ENCODE results near the gene PCDHGA7.
"Not testable (repeated sequence)": the region's sequence is repeated elsewhere in the genome, so short reads cannot be mapped to it uniquely, and the experiment has no call there.

The PCDHGA7 gene

DNA sequence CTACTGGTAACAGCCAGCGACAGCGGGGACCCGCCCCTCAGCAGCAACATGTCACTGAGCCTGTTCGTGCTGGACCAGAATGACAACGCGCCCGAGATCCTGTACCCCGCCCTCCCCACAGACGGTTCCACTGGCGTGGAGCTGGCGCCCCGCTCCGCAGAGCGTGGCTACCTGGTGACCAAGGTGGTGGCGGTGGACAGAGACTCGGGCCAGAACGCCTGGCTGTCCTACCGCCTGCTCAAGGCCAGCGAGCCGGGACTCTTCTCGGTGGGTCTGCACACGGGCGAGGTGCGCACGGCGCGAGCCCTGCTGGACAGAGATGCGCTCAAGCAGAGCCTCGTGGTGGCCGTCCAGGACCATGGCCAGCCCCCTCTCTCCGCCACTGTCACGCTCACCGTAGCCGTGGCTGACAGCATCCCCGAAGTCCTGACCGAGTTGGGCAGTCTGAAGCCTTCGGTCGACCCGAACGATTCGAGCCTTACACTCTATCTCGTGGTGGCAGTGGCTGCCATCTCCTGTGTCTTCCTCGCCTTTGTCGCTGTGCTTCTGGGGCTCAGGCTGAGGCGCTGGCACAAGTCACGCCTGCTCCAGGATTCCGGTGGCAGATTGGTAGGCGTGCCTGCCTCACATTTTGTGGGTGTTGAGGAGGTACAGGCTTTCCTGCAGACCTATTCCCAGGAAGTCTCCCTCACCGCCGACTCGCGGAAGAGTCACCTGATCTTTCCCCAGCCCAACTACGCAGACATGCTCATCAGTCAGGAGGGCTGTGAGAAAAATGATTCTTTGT lies 12.1 kb downstream of the PCDHGA7 start:
- not testable (repeated sequence) for H3K27ac Mint-ChIP-seq (ENCODE audit: low read depth)

DNA sequence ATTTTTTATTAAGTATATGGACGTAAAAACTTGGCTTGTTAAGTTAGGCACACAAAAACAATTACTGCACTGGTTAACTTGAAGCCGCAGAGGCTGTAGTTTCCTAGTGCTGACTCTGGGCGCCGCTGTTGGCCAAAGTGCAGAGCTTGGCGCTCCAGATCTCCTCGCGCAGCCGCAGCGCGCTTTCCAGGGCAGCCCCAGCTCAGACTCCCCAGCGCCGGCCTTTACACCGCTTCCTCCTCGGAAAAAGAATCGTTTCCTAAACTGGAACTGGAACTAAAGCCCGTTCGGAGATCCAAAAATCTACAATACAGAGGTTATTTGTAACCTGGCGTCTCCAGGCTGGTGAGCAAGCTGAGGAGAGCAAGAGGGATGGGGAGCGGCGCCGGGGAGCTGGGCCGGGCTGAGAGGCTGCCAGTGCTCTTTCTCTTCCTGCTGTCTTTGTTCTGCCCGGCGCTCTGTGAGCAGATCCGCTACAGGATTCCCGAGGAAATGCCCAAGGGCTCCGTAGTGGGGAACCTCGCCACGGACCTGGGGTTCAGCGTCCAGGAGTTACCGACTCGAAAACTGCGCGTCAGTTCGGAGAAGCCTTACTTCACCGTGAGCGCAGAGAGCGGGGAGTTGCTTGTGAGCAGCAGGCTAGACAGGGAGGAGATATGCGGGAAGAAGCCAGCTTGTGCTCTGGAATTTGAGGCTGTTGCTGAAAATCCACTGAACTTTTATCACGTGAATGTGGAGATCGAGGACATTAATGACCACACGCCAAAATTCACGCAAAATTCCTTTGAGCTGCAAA lies 15.4 kb downstream of the PCDHGA7 start, which contains the start of gene PCDHGB5:
PCDHGB5 (plus strand) TSS at position 192 of the 796 bp plus-strand sequence; CDS start at position 373, 181 bp downstream.
- not testable (repeated sequence) for H3K4me1 Mint-ChIP-seq; H3K36me3 Mint-ChIP-seq (ENCODE audit: insufficient read depth); H3K9me3 Mint-ChIP-seq; H3K4me3 Mint-ChIP-seq; H3K27ac Mint-ChIP-seq (ENCODE audit: low read depth); DNase-seq (ENCODE audit: low spot score in 2 of 2)
- peak; percentile 46 for ATAC-seq (replicated peaks; ENCODE audit: extremely low read depth, poor library complexity, severe bottlenecking)
- peaks cover 55% of the 10 kb centered on the region for H3K27me3 Mint-ChIP-seq

More for the DNA sequence above, 12.1 kb downstream of the PCDHGA7 start:
- H3K4me1 Mint-ChIP-seq; ATAC-seq (replicated peaks; ENCODE audit: extremely low read depth, poor library complexity, severe bottlenecking); H3K36me3 Mint-ChIP-seq (ENCODE audit: insufficient read depth); DNase-seq (ENCODE audit: low spot score in 2 of 2); H3K4me3 Mint-ChIP-seq: not testable (repeated sequence)
- Mint-ChIP-seq H3K27me3 (peaks cover 57% of the 10 kb centered on the region), H3K9me3 (peaks cover 11% of the 10 kb centered on the region)

DNA sequence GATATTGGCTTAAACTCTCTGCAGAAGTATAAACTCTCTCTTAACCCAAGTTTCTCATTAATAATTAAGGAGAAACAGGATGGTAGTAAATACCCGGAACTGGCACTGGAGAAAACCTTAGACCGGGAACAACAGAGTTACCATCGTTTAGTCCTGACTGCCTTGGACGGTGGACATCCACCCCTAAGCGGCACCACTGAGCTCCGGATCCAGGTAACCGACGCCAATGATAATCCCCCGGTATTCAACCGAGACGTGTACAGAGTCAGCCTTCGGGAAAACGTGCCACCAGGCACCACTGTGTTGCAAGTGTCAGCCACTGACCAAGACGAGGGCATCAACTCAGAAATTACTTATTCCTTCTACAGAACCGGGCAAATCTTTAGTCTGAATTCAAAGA lies 16.1 kb downstream of the PCDHGA7 start:
- Mint-ChIP-seq H3K27me3 (peaks cover 61% of the 10 kb centered on the region), H3K27ac (ENCODE audit: low read depth) (no peak overlapping the region), H3K4me3 (no peak overlapping the region), H3K36me3 (ENCODE audit: insufficient read depth) (no peaks in the 10 kb centered on the region), H3K9me3 (peaks cover 6% of the 10 kb centered on the region), H3K4me1 (no peaks in the 10 kb centered on the region)
- DNase-seq (ENCODE audit: low spot score in 2 of 2) (no peak), ATAC-seq (replicated peaks; ENCODE audit: extremely low read depth, poor library complexity, severe bottlenecking) (no peak)

DNA sequence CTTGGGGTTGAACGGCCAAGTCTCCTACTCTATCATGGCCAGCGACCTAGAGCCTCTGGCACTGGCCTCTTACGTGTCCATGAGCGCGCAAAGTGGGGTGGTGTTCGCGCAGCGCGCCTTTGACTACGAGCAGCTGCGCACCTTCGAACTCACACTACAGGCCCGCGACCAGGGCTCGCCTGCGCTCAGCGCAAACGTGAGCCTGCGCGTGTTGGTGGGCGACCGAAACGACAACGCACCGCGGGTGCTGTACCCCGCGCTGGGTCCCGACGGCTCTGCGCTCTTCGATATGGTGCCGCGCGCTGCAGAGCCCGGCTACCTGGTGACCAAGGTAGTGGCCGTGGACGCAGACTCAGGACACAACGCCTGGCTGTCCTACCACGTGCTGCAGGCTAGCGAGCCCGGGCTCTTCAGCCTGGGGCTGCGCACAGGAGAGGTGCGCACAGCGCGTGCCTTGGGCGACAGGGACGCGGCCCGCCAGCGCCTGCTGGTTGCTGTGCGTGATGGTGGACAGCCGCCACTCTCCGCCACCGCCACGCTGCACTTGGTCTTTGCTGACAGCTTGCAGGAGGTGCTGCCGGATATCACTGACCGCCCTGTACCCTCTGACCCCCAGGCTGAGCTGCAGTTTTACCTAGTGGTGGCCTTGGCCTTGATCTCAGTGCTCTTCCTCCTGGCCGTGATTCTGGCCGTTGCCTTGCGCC lies 17.2 kb downstream of the PCDHGA7 start:
- no peak overlapping the region for H3K27ac Mint-ChIP-seq (ENCODE audit: low read depth)

DNA sequence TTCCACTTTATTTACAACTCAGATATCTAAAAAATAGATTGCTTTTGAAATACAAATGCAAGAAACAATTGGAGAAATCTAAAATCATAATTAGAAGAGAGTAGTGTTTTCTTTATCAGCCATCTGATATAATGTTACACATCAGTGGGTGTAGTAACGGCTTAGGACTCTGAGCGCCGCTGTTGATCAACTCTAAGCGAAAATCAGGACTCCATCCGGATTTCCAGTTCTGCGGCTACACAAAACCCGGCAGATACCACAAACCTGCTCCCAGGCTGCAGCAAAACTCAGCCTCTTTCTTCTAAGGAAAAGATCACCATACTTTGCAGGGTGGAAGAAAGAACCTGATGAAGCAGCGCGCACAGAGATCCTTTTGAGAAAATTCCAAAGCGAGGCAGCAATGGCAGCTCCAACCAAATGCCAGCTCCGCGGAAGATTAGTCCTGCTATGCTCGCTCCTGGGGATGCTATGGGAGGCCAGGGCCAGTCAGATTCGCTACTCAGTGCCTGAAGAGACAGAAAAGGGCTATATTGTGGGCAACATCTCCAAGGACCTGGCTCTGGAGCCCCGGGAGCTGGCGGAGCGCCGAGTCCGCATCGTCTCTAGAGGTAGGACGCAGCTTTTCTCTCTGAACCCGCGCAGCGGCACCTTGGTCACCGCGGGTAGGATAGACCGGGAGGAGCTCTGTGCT lies 20.2 kb downstream of the PCDHGA7 start, which contains the start of gene PCDHGA9:
PCDHGA9 (plus strand) TSS at position 226 of the 691 bp plus-strand sequence; CDS start at position 401, 175 bp downstream.
- Mint-ChIP-seq H3K4me1 (no peaks in the 10 kb centered on the region), H3K27ac (ENCODE audit: low read depth) (no peak within 1 kb of the TSS), H3K27me3 (peaks cover 68% of the 10 kb centered on the region), H3K9me3 (peaks cover 6% of the 10 kb centered on the region), H3K36me3 (ENCODE audit: insufficient read depth) (peaks cover 3% of the 10 kb centered on the region), H3K4me3 (peak within 1 kb of the TSS; percentile 40)
- no peak for ATAC-seq (replicated peaks; ENCODE audit: extremely low read depth, poor library complexity, severe bottlenecking)
- no peak for DNase-seq (ENCODE audit: low spot score in 2 of 2)

More for the DNA sequence above, 17.2 kb downstream of the PCDHGA7 start:
- peaks cover 3% of the 10 kb centered on the region for H3K36me3 Mint-ChIP-seq (ENCODE audit: insufficient read depth)
- H3K4me1 Mint-ChIP-seq, result no peaks in the 10 kb centered on the region
- DNase-seq (ENCODE audit: low spot score in 2 of 2) (no peak), ATAC-seq (replicated peaks; ENCODE audit: extremely low read depth, poor library complexity, severe bottlenecking) (no peak)
- peaks cover 68% of the 10 kb centered on the region for H3K27me3 Mint-ChIP-seq
- H3K4me3 Mint-ChIP-seq, result no peak overlapping the region
- H3K9me3 Mint-ChIP-seq, result peaks cover 6% of the 10 kb centered on the region

DNA sequence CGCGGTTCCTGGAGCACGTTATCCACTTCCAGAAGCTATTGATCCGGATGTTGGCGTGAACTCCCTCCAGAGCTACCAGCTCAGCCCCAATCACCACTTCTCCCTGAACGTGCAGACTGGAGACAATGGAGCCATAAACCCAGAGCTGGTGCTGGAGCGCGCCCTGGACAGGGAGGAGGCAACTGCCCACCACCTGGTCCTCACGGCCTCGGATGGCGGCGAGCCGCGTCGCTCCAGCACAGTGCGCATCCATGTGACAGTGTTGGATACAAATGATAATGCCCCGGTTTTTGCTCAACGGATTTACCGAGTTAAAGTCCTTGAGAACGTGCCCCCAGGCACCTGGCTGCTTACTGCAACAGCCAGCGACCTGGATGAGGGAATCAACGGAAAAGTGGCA lies 20.8 kb downstream of the PCDHGA7 start:
- DNase-seq (ENCODE audit: low spot score in 2 of 2), result no peak
- Mint-ChIP-seq H3K4me3 (no peak overlapping the region), H3K27ac (ENCODE audit: low read depth) (no peak overlapping the region), H3K4me1 (no peaks in the 10 kb centered on the region), H3K36me3 (ENCODE audit: insufficient read depth) (peaks cover 5% of the 10 kb centered on the region), H3K27me3 (peaks cover 75% of the 10 kb centered on the region), H3K9me3 (peaks cover 6% of the 10 kb centered on the region)
- no peak for ATAC-seq (replicated peaks; ENCODE audit: extremely low read depth, poor library complexity, severe bottlenecking)

DNA sequence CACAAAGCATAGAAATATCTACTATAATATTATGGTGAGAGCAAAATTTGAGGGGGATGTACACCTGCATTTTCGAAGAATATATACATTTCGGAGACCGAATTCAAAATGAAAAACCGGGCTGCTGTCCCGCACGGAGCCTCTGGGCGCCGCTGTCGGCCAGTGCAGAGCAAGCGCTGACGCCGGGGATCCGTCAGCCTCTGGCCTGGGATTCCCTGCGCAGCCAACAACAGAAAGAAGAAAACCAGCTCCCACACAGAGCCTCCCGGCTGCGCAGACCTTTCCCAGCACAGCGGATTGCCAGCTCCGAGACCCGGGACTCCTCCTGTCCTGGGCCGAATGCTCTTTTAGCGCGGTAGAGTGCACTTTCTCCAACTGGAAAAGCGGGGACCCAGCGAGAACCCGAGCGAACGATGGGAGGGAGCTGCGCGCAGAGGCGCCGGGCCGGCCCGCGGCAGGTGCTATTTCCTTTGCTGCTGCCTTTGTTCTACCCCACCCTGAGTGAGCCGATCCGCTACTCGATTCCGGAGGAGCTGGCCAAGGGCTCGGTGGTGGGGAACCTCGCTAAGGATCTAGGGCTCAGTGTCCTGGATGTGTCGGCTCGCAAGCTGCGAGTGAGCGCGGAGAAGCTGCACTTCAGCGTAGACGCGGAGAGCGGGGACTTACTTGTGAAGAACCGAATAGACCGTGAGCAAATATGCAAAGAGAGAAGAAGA lies 25.4 kb downstream of the PCDHGA7 start, which contains the start of gene PCDHGB6:
PCDHGB6 (plus strand) TSS at position 232 of the 716 bp plus-strand sequence; CDS start at position 414, 182 bp downstream.
- peaks cover 85% of the 10 kb centered on the region for H3K27me3 Mint-ChIP-seq
- not testable (repeated sequence) for H3K4me1 Mint-ChIP-seq; ATAC-seq (replicated peaks; ENCODE audit: extremely low read depth, poor library complexity, severe bottlenecking); DNase-seq (ENCODE audit: low spot score in 2 of 2); H3K9me3 Mint-ChIP-seq; H3K36me3 Mint-ChIP-seq (ENCODE audit: insufficient read depth)
- H3K4me3 Mint-ChIP-seq, result peak within 1 kb of the TSS; percentile 32
- H3K27ac Mint-ChIP-seq (ENCODE audit: low read depth), result peak within 1 kb of the TSS; percentile 46

DNA sequence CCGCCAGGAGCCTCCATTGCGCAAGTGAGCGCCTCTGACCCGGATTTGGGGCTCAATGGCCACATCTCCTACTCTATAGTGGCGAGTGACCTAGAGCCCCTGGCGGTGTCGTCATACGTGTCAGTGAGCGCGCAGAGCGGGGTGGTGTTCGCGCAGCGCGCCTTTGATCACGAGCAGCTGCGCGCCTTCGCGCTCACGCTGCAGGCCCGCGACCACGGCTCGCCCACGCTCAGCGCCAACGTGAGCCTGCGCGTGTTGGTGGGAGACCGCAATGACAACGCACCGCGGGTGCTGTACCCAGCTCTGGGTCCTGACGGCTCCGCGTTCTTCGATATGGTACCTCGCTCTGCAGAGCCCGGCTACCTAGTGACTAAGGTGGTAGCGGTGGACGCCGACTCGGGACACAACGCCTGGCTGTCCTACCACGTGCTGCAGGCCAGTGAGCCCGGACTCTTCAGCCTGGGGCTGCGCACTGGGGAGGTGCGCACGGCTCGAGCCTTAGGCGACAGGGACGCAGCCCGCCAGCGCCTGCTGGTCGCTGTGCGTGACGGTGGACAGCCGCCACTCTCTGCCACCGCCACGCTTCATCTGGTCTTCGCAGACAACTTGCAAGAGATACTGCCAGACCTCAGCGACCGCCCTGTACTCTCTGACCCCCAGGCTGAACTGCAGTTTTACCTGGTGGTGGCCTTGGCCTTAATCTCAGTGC lies 27.2 kb downstream of the PCDHGA7 start:
- Mint-ChIP-seq H3K27me3 (peaks cover 85% of the 10 kb centered on the region), H3K27ac (ENCODE audit: low read depth) (no peak overlapping the region), H3K4me3 (no peak overlapping the region), H3K9me3 (peaks cover 10% of the 10 kb centered on the region), H3K4me1 (peaks cover 18% of the 10 kb centered on the region), H3K36me3 (ENCODE audit: insufficient read depth) (peaks cover 9% of the 10 kb centered on the region)
- ATAC-seq (replicated peaks; ENCODE audit: extremely low read depth, poor library complexity, severe bottlenecking), result no peak
- DNase-seq (ENCODE audit: low spot score in 2 of 2), result no peak

DNA sequence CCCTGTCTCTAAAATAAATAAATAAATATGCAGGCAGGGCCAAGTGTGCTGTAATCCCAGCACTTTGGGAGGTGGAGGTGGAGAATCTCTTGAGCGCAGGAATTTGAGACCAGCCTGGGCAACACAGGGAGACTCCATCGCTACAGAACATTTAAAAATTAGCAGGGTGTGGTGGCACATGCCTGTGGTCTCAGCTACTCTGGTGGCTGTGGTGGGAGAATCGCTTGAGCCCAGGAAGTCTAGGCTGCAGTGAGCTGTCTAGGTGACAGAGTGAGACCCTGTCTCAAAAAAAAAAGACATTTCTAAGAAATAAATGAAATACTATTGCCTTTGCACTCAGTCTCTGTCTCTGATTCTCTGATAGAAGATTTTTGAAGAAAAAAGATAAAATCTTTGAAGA lies 29.0 kb downstream of the PCDHGA7 start:
- ATAC-seq (replicated peaks; ENCODE audit: extremely low read depth, poor library complexity, severe bottlenecking), result no peak
- Mint-ChIP-seq H3K27ac (ENCODE audit: low read depth) (no peak overlapping the region), H3K4me3 (no peak overlapping the region), H3K27me3 (peaks cover 85% of the 10 kb centered on the region), H3K9me3 (peaks cover 10% of the 10 kb centered on the region), H3K36me3 (ENCODE audit: insufficient read depth) (peaks cover 9% of the 10 kb centered on the region), H3K4me1 (peaks cover 18% of the 10 kb centered on the region)
- no peak for DNase-seq (ENCODE audit: low spot score in 2 of 2)

DNA sequence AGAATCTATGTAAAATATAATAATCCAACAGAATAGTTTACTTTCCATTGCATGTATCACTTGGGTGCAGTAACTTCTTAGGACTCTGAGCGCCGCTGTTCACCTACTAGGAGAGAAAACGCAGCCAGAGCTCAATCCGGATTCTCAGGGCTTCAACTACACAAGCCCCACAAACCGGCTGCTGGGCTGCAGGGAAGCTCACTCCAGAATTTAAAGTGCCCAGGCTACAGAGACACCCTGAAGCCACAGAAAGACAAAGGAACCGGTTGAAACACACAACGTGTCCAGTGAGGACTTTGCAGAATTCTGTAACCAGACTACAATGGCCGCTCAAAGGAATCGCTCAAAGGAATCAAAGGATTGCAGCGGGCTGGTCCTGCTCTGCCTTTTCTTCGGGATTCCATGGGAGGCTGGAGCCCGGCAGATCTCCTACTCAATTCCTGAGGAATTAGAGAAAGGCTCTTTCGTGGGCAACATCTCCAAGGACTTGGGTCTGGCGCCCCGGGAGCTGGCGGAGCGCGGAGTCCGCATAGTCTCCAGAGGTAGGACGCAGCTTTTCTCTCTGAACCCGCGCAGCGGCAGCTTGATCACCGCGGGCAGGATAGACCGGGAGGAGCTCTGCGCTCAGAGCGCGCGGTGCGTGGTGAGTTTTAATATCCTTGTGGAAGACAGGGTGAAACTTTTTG lies 30.5 kb downstream of the PCDHGA7 start, which contains the start of gene PCDHGA10:
PCDHGA10 (plus strand) TSS at position 134 of the 686 bp plus-strand sequence; CDS start at position 323, 189 bp downstream.
- H3K36me3 Mint-ChIP-seq (ENCODE audit: insufficient read depth), result peaks cover 7% of the 10 kb centered on the region
- peak within 1 kb of the TSS; percentile 79 for H3K4me3 Mint-ChIP-seq
- H3K27me3 Mint-ChIP-seq, result peaks cover 88% of the 10 kb centered on the region
- peaks cover 14% of the 10 kb centered on the region for H3K9me3 Mint-ChIP-seq
- H3K27ac Mint-ChIP-seq (ENCODE audit: low read depth), result no peak within 1 kb of the TSS
- ATAC-seq (replicated peaks; ENCODE audit: extremely low read depth, poor library complexity, severe bottlenecking) (peak; percentile 61), DNase-seq (ENCODE audit: low spot score in 2 of 2) (no peak)
- peaks cover 18% of the 10 kb centered on the region for H3K4me1 Mint-ChIP-seq

All from central memory CD8-positive, alpha-beta T cell (primary cell).